ENCODE data around the gene NUDT22. TPM values are rescaled to one million over a fixed set of nuclear protein-coding genes. Genes with fewer than 3 reads are reported as not detected.

NUDT22 gene
- total RNA-seq, 1 donor from 2014 or later: 40.7 TPM

DNA sequence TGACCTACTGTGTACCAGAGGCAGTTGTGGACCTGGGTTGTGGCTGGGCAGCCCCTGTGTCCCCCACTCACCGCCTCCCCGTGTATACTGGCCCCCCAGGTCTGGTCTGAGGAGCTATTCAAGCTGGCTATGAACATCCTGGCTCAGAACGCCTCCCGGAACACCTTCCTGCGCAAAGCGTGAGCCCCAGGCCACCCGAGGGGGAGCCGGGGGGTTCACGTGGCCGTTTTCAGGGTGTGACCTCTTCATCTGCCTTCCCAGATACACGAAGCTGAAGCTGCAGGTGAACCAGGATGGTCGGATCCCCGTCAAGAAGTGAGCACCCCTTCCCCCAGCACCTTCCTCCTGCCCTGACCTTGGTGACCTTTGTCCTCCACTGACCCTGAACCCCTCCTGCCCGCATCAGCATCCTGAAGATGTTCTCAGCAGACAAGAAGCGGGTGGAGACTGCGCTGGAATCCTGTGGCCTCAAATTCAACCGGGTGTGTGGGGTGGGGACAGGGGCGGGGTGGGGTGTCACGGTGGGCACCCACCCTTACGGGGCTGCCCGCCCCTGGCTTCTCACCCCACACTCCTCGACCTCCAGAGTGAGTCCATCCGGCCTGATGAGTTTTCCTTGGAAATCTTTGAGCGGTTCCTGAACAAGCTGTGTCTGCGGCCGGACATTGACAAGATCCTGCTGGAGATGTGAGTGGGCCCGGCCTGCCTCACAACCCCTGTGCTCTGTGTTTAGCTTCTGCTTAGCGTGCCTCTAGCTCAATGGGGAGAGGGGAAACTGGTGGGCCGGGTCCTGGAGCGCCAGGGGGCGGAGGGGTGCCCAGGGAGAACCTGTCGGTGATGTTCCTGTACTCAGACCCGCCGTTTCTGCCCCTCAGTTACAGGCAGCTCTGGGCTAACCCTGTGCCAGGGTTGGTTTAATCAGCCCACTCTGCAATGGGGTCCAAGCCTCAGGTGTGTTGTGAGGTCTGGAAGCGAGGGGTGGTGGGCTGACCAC lies 29.4 kb downstream of the NUDT22 start:
- no peak overlapping the region for H3K4me2 ChIP-seq (ENCODE audit: low read length)
- H4K20me1 ChIP-seq (ENCODE audit: insufficient read depth, low read length): peaks cover 41% of the 10 kb centered on the region
- Mint-ChIP-seq H3K27me3 (ENCODE audit: low read depth, unreplicated experiment) (no peaks in the 10 kb centered on the region), H3K36me3 (ENCODE audit: low read depth, unreplicated experiment) (peaks cover 24% of the 10 kb centered on the region), H3K9me3 (ENCODE audit: unreplicated experiment) (peaks cover 2% of the 10 kb centered on the region), H3K27ac (ENCODE audit: unreplicated experiment) (no peak overlapping the region), H3K4me3 (ENCODE audit: unreplicated experiment) (peak overlapping the region; percentile 57), H3K4me1 (ENCODE audit: low read depth, unreplicated experiment) (peaks cover 5% of the 10 kb centered on the region)
- no peak overlapping the region for H3K9ac ChIP-seq (ENCODE audit: low read length)
- H3K36me3 ChIP-seq (ENCODE audit: insufficient read depth, low read length): peaks cover 17% of the 10 kb centered on the region
- H3K27me3 ChIP-seq (ENCODE audit: insufficient read depth, low read length): no peaks in the 10 kb centered on the region
- H3K79me2 ChIP-seq (ENCODE audit: insufficient read depth, low read length): peaks cover 29% of the 10 kb centered on the region
- peaks cover 18% of the 10 kb centered on the region for H3K4me1 ChIP-seq (ENCODE audit: insufficient read depth, low read length)
- FAIRE-seq: no peak
- no peak overlapping the region for H2AFZ ChIP-seq (ENCODE audit: low read depth, low read length)
- DNase-seq (ENCODE audit: low read depth): no peak
- no peak overlapping the region for H3K4me3 ChIP-seq (ENCODE audit: insufficient read depth, low read depth, low read length)
- H3K9me3 ChIP-seq (ENCODE audit: insufficient read depth, low read depth, low read length): no peaks in the 10 kb centered on the region
- no peak overlapping the region for H3K27ac ChIP-seq (ENCODE audit: low read depth, low read length)
- TF ChIP-seq CTCF (IDR thresholded peaks at IDR 0.05; ENCODE audit: insufficient read depth, low read depth, low read length): no peak
- no peak for TF ChIP-seq EZH2 (IDR thresholded peaks at IDR 0.05; ENCODE audit: insufficient read depth, low read length)

- H3K79me2 ChIP-seq (ENCODE audit: insufficient read depth, low read length): peaks cover 29% of the 10 kb centered on the region
- no peak overlapping the region for H3K4me3 ChIP-seq (ENCODE audit: insufficient read depth, low read depth, low read length)
- peaks cover 17% of the 10 kb centered on the region for H3K36me3 ChIP-seq (ENCODE audit: insufficient read depth, low read length)
- no peak overlapping the region for H3K9ac ChIP-seq (ENCODE audit: low read length)
- H3K27ac Mint-ChIP-seq (ENCODE audit: unreplicated experiment): no peak overlapping the region
- H3K4me3 Mint-ChIP-seq (ENCODE audit: unreplicated experiment): no peak overlapping the region
- no peaks in the 10 kb centered on the region for H3K27me3 ChIP-seq (ENCODE audit: insufficient read depth, low read length)
- DNase-seq (ENCODE audit: low read depth) (no peak), FAIRE-seq (no peak)
- no peak overlapping the region for H2AFZ ChIP-seq (ENCODE audit: low read depth, low read length)
- H3K4me1 ChIP-seq (ENCODE audit: insufficient read depth, low read length): peaks cover 13% of the 10 kb centered on the region
- peaks cover 27% of the 10 kb centered on the region for H3K36me3 Mint-ChIP-seq (ENCODE audit: low read depth, unreplicated experiment)
- TF ChIP-seq EZH2 (IDR thresholded peaks at IDR 0.05; ENCODE audit: insufficient read depth, low read length) (no peak), CTCF (IDR thresholded peaks at IDR 0.05; ENCODE audit: insufficient read depth, low read depth, low read length) (no peak)
- no peaks in the 10 kb centered on the region for H3K27me3 Mint-ChIP-seq (ENCODE audit: low read depth, unreplicated experiment)
- H3K4me2 ChIP-seq (ENCODE audit: low read length): no peak overlapping the region
- H4K20me1 ChIP-seq (ENCODE audit: insufficient read depth, low read length): peaks cover 41% of the 10 kb centered on the region
- H3K9me3 Mint-ChIP-seq (ENCODE audit: unreplicated experiment): peaks cover 2% of the 10 kb centered on the region
- no peaks in the 10 kb centered on the region for H3K9me3 ChIP-seq (ENCODE audit: insufficient read depth, low read depth, low read length)
- peaks cover 5% of the 10 kb centered on the region for H3K4me1 Mint-ChIP-seq (ENCODE audit: low read depth, unreplicated experiment)
- no peak overlapping the region for H3K27ac ChIP-seq (ENCODE audit: low read depth, low read length)
These were observed 30.2 kb downstream of the NUDT22 start for GRCh38 chr11:64256300-64256699.

GRCh38 chr11:64258356-64258755 lies 32.3 kb downstream of the NUDT22 start:
- no peak for FAIRE-seq
- H3K36me3 Mint-ChIP-seq (ENCODE audit: low read depth, unreplicated experiment): peaks cover 33% of the 10 kb centered on the region

More at GRCh38 chr11:64258356-64258755, 32.3 kb downstream of the NUDT22 start:
- Histone ChIP-seq H3K4me3 (ENCODE audit: insufficient read depth, low read depth, low read length) (no peak overlapping the region), H3K9ac (ENCODE audit: low read length) (no peak overlapping the region), H3K4me1 (ENCODE audit: insufficient read depth, low read length) (peaks cover 14% of the 10 kb centered on the region), H3K9me3 (ENCODE audit: insufficient read depth, low read depth, low read length) (no peaks in the 10 kb centered on the region), H3K27ac (ENCODE audit: low read depth, low read length) (no peak overlapping the region), H3K79me2 (ENCODE audit: insufficient read depth, low read length) (peaks cover 9% of the 10 kb centered on the region), H3K27me3 (ENCODE audit: insufficient read depth, low read length) (no peaks in the 10 kb centered on the region), H3K36me3 (ENCODE audit: insufficient read depth, low read length) (peaks cover 20% of the 10 kb centered on the region), H3K4me2 (ENCODE audit: low read length) (no peak overlapping the region), H4K20me1 (ENCODE audit: insufficient read depth, low read length) (peaks cover 33% of the 10 kb centered on the region), H2AFZ (ENCODE audit: low read depth, low read length) (no peak overlapping the region)
- no peaks in the 10 kb centered on the region for H3K27me3 Mint-ChIP-seq (ENCODE audit: low read depth, unreplicated experiment)
- H3K4me1 Mint-ChIP-seq (ENCODE audit: low read depth, unreplicated experiment): peaks cover 12% of the 10 kb centered on the region
- TF ChIP-seq EZH2 (IDR thresholded peaks at IDR 0.05; ENCODE audit: insufficient read depth, low read length) (no peak), CTCF (IDR thresholded peaks at IDR 0.05; ENCODE audit: insufficient read depth, low read depth, low read length) (no peak)
- no peak overlapping the region for H3K27ac Mint-ChIP-seq (ENCODE audit: unreplicated experiment)
- no peak overlapping the region for H3K4me3 Mint-ChIP-seq (ENCODE audit: unreplicated experiment)
- DNase-seq (ENCODE audit: low read depth): no peak
- peaks cover 2% of the 10 kb centered on the region for H3K9me3 Mint-ChIP-seq (ENCODE audit: unreplicated experiment)
